GM12891 (cell line): ENCODE measurements around the gene TMPRSS4.

ENCODE experiments used
- DNase-seq: peaks from one replicate; pipeline ENCODE4 v3.0.0; 2011; ENCODE audit warnings: low spot score; ENCODE audit not compliant: insufficient read length
- FAIRE-seq: peaks from 2 replicates; lab custom pipeline; 2011; peaks lifted over from hg19 to GRCh38; lab: Jason Lieb, UNC
- PAX5 ChIP-seq: IDR thresholded peaks from 2 replicates; pipeline ENCODE4 v1.6.1; 2011; ENCODE audit warnings: low read length, moderate library complexity, mild to moderate bottlenecking; ENCODE audit not compliant: insufficient read depth, severe bottlenecking
- POLR2A ChIP-seq: IDR thresholded peaks from 2 replicates; pipeline ENCODE4 v1.6.1; 2011; ENCODE audit warnings: low read depth, low read length, control low read depth
- POLR2AphosphoS5 ChIP-seq: IDR thresholded peaks from 2 replicates; pipeline ENCODE4 v1.6.1; 2011; ENCODE audit warnings: low read depth, low read length, control low read depth
- POU2F2 ChIP-seq: IDR thresholded peaks from 2 replicates; pipeline ENCODE4 v1.6.1; 2011; ENCODE audit warnings: low read depth, mild to moderate bottlenecking, control low read depth, low read length, moderate library complexity
- SPI1 ChIP-seq: IDR thresholded peaks from 2 replicates; pipeline ENCODE4 v1.6.1; 2011; ENCODE audit warnings: low read depth, low read length, control low read depth
- TAF1 ChIP-seq: IDR thresholded peaks from 2 replicates; pipeline ENCODE4 v1.6.1; 2011; ENCODE audit warnings: low read depth, low read length, control low read depth

Gene TMPRSS4

GRCh38 chr11:118047749-118048148, 29.1 kb upstream of the TMPRSS4 start:
- no peak for DNase-seq
- TF ChIP-seq SPI1 (no peak), PAX5 (no peak), TAF1 (no peak), POU2F2 (no peak), POLR2A (no peak), POLR2AphosphoS5 (no peak)
- FAIRE-seq, result no peak

GRCh38 chr11:118048472-118049370, 28.2 kb upstream of the TMPRSS4 start:
- TF ChIP-seq PAX5, result no peak
- no peak for TF ChIP-seq POLR2A
- no peak for TF ChIP-seq POU2F2
- no peak for TF ChIP-seq TAF1
- TF ChIP-seq SPI1, result no peak
- TF ChIP-seq POLR2AphosphoS5, result no peak
- DNase-seq, result no peak
- no peak for FAIRE-seq

DNA sequence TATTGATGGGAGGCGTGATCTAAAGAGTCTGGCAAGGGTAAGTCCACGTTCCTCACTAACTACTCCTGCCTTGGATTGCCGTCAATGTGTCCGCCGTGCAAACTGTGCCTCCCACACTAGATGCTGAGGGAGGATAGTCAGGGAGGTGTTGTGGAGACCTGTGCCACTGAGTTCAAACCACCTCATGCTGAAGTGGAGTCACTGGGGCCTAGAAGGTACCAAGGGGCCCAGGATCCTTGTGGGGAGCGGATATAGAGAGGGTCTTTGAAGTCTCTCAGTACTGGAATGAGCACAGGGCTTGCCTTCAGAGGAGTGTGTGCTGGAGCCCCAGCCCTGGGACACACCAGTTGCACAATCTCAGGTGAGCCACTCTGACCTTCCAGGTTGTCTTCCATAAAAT, 27.1 kb upstream of the TMPRSS4 start:
- no peak for DNase-seq
- no peak for TF ChIP-seq SPI1
- TF ChIP-seq TAF1, result no peak
- TF ChIP-seq PAX5, result no peak
- TF ChIP-seq POU2F2, result no peak
- TF ChIP-seq POLR2A, result no peak
- no peak for TF ChIP-seq POLR2AphosphoS5
- FAIRE-seq, result no peak

- TF ChIP-seq TAF1 (no peak), SPI1 (no peak), POLR2A (no peak), POU2F2 (no peak), POLR2AphosphoS5 (no peak), PAX5 (no peak)
- FAIRE-seq (no peak), DNase-seq (no peak)
These were observed 26.5 kb upstream of the TMPRSS4 start for GRCh38 chr11:118050208-118050891.

DNA sequence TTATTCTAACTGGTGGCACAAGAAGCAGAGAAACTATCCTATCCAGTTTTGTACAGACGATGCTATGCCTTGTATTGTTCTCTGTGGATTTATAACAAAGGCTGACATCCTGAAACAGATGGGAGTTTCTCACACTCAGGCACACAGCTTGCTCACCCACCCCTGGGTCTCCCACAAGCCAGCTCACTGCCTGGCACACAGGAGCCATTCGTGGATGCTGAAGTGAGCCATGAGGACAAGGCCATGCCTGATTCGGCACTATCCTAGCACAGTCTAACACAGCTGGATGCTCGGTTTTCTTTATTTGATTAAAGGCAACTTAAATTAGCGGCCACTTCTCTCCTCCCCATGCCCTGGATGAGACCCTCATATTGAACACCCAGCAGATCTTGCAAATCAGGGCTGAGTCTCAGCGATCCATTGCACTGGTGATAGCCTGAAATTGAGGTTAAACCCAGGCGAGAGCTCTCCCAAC, 25.7 kb upstream of the TMPRSS4 start:
- TF ChIP-seq TAF1 (no peak), POLR2AphosphoS5 (no peak), POU2F2 (no peak), SPI1 (no peak), PAX5 (no peak), POLR2A (no peak)
- FAIRE-seq, result no peak

DNA sequence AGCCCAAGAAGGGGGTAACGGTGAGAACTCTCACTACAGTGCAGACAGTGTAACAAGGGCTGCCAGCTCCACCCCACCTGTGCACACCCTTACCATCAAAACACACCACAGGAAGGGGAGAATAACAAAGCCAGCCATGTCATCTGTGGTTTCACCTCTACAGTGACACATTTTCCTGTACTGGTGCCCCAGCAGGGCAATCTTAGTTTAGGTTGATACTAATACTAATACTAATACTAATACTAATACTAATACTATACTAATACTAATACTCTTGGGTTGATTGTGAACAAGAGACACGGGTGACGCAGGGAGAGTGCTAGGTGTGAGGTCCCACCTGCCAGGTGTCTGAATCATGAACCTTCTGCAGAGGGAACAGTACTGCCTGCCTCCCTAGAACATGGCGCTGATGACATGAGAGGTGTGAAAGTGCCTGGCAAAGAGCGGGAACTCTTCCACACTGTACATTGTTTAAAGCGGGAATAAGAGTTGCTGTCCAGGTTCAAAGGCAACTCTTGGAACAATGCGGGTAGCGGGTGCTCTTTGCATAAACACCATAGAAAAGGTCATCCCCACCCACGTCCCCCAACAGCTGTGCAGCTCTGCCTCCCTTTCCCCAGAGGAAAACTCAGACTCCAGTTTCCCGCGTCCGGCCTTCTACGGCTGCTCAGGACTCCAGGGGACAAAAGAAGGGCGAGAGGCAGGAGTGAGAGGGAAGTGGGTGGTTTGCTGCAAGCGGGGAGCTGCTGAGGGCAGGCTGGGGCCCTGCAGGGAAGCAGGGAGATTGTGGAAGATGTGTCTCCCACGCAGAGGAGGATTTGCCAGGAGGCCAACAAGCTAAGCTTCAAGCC, 25.0 kb upstream of the TMPRSS4 start:
- peak; percentile 80 for FAIRE-seq
- TF ChIP-seq POLR2A, result no peak
- no peak for DNase-seq

More for the DNA sequence above, 25.7 kb upstream of the TMPRSS4 start:
- DNase-seq, result no peak

GRCh38 chr11:118052581-118053206, 24.2 kb upstream of the TMPRSS4 start:
- DNase-seq (no peak), FAIRE-seq (no peak)
- no peak for TF ChIP-seq POLR2A
- no peak for TF ChIP-seq POLR2AphosphoS5
- TF ChIP-seq TAF1, result no peak
- TF ChIP-seq PAX5, result no peak
- TF ChIP-seq SPI1, result no peak
- no peak for TF ChIP-seq POU2F2

GRCh38 chr11:118054712-118055640, 21.9 kb upstream of the TMPRSS4 start:
- DNase-seq (no peak), FAIRE-seq (no peak)
- TF ChIP-seq SPI1 (no peak), POLR2AphosphoS5 (no peak), PAX5 (no peak), POU2F2 (no peak), TAF1 (no peak), POLR2A (no peak)
